K562 (cell line): ENCODE data around the gene TCFL5. TPM values are rescaled to one million over a fixed set of nuclear protein-coding genes. Genes with fewer than 3 reads are reported as not detected.

Source experiments
- BACH1 ChIP-seq: fragments of 200-800 bp; sonication (Bioruptor generic); IDR thresholded peaks from 2 replicates; pipeline ENCODE4 v1.6.1; 2016; ENCODE audit warnings: missing genetic modification characterization, missing compliant biosample characterization
- CCAR2 ChIP-seq: fragments of 200-400 bp; formaldehyde crosslinking; IDR thresholded peaks from 2 replicates; pipeline ENCODE4 v1.6.1; 2017; ENCODE audit warnings: mild to moderate bottlenecking, low read depth, low read length
- EP300 ChIP-seq: IDR thresholded peaks from 2 replicates; pipeline ENCODE4 v1.6.1; 2012; ENCODE audit warnings: low read length, improper control_type of control experiment
- GATA2 ChIP-seq: sonication (generic); formaldehyde crosslinking; IDR thresholded peaks from 2 replicates; pipeline ENCODE4 v1.4.0; 2020; ENCODE audit warnings: mild to moderate bottlenecking, missing genetic modification reagents
- HDGF ChIP-seq: fragments of 450-650 bp; IDR thresholded peaks from 2 replicates; pipeline ENCODE4 v1.6.1; 2016
- L3MBTL2 ChIP-seq: fragments of 450-650 bp; IDR thresholded peaks from 2 replicates; pipeline ENCODE4 v1.6.1; 2016; ENCODE audit warnings: mild to moderate bottlenecking, moderate library complexity
- MBD2 ChIP-seq: sonication (generic); IDR thresholded peaks from 2 replicates; pipeline ENCODE4 v1.6.1; 2016; ENCODE audit warnings: low read depth, borderline replicate concordance
- NELFE ChIP-seq: IDR thresholded peaks from 2 replicates; pipeline ENCODE4 v1.6.1; 2011; ENCODE audit warnings: mild to moderate bottlenecking; ENCODE audit not compliant: insufficient read depth, insufficient read length
- TBP ChIP-seq: optimal IDR thresholded peaks from 2 replicates; pipeline ENCODE3; 2011; ENCODE audit warnings: low read depth, low read length, improper control_type of control experiment
- XRCC4 ChIP-seq: IDR thresholded peaks from one replicate; pipeline ENCODE4 v1.6.1; 2011; ENCODE audit not compliant: insufficient read depth, insufficient read length; ENCODE audit errors: extremely low read depth
- polyA plus RNA-seq, 8 experiments: library from polyadenylated mRNA; depleted of rRNA in 4 of 8; stranded (reverse) in 5 of 8; unstranded in 3 of 8; fragments of >200 nt; fragmentation: Nextera tagmentation in 2 of 8; fragmentation: Illumina TruSeq in 1 of 8; extraction: Ambion mirVana in 2 of 8; extraction: Trizol in 1 of 8; gene quantifications; 2 replicates each; pipeline versions ENCODE4 v1.2.1 to v1.2.3, GENCODE V29; 2011 to 2014; ENCODE audit warnings: inconsistent platforms in 1 of 8, missing spikeins in 1 of 8
- total RNA-seq, 7 experiments: library from RNA; depleted of rRNA in 6 of 7; stranded (reverse); fragments of >200 nt in 6 of 7; fragmentation: Illumina TruSeq in 2 of 7; extraction: Trizol in 2 of 7; gene quantifications; 2 replicates each; pipeline versions ENCODE4 v1.2.1 to v1.2.3, GENCODE V29; 2011 to 2021; ENCODE audit warnings: low replicate concordance in 1 of 7
- TF ChIP-seq, protein P1 (sequence below): fragments of 450-650 bp; conservative IDR thresholded peaks from 2 replicates; pipeline ENCODE4 v1.6.1; 2016; ENCODE audit warnings: missing genetic modification characterization, low read depth, mild to moderate bottlenecking, missing compliant biosample characterization, moderate library complexity
- TF ChIP-seq, protein P2 (sequence below): sonication (generic); formaldehyde crosslinking; IDR thresholded peaks from 2 replicates; pipeline ENCODE4 v1.8.0; 2023; ENCODE audit warnings: mild to moderate bottlenecking, missing genetic modification reagents
- TF ChIP-seq, protein P3 (sequence below): IDR thresholded peaks from 2 replicates; pipeline ENCODE4 v1.6.1; 2014; ENCODE audit warnings: antibody characterized with exemption

TCFL5 gene
- total and polyA plus RNA-seq, 9 of the 15 experiments (the other 6 are each of a cell fraction or from before 2014, with no cell fraction given) = 1.00 to 12.6 (median 9.1) TPM

GRCh38 chr20:62794007-62794724, 67.5 kb downstream of the TCFL5 start (continued):
- TF ChIP-seq, protein P1, sequence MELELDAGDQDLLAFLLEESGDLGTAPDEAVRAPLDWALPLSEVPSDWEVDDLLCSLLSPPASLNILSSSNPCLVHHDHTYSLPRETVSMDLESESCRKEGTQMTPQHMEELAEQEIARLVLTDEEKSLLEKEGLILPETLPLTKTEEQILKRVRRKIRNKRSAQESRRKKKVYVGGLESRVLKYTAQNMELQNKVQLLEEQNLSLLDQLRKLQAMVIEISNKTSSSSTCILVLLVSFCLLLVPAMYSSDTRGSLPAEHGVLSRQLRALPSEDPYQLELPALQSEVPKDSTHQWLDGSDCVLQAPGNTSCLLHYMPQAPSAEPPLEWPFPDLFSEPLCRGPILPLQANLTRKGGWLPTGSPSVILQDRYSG (tag) = no peak
- TF ChIP-seq NELFE (no peak), CCAR2 (no peak), L3MBTL2 (0 out of 2 replicates have a peak, but pooled peaks have one; percentile 4), HDGF (0 out of 2 replicates have a peak, but pooled peaks have one; percentile 60), EP300 (0 out of 2 replicates have a peak, but pooled peaks have one; percentile 7), XRCC4 (no peak), GATA2 (CRISPR knock-in tag) (no peak), BACH1 (tag) (no peak), TBP (peak; percentile 45), MBD2 (peak; percentile 90)
- TF ChIP-seq, protein P2, sequence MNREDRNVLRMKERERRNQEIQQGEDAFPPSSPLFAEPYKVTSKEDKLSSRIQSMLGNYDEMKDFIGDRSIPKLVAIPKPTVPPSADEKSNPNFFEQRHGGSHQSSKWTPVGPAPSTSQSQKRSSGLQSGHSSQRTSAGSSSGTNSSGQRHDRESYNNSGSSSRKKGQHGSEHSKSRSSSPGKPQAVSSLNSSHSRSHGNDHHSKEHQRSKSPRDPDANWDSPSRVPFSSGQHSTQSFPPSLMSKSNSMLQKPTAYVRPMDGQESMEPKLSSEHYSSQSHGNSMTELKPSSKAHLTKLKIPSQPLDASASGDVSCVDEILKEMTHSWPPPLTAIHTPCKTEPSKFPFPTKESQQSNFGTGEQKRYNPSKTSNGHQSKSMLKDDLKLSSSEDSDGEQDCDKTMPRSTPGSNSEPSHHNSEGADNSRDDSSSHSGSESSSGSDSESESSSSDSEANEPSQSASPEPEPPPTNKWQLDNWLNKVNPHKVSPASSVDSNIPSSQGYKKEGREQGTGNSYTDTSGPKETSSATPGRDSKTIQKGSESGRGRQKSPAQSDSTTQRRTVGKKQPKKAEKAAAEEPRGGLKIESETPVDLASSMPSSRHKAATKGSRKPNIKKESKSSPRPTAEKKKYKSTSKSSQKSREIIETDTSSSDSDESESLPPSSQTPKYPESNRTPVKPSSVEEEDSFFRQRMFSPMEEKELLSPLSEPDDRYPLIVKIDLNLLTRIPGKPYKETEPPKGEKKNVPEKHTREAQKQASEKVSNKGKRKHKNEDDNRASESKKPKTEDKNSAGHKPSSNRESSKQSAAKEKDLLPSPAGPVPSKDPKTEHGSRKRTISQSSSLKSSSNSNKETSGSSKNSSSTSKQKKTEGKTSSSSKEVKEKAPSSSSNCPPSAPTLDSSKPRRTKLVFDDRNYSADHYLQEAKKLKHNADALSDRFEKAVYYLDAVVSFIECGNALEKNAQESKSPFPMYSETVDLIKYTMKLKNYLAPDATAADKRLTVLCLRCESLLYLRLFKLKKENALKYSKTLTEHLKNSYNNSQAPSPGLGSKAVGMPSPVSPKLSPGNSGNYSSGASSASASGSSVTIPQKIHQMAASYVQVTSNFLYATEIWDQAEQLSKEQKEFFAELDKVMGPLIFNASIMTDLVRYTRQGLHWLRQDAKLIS (CRISPR knock-in tag) = no peak
- TF ChIP-seq, protein P3, sequence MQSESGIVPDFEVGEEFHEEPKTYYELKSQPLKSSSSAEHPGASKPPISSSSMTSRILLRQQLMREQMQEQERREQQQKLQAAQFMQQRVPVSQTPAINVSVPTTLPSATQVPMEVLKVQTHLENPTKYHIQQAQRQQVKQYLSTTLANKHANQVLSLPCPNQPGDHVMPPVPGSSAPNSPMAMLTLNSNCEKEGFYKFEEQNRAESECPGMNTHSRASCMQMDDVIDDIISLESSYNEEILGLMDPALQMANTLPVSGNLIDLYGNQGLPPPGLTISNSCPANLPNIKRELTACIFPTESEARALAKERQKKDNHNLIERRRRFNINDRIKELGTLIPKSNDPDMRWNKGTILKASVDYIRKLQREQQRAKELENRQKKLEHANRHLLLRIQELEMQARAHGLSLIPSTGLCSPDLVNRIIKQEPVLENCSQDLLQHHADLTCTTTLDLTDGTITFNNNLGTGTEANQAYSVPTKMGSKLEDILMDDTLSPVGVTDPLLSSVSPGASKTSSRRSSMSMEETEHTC = peak; percentile 25; the same call in 1 of the 2 replicates
